Spleen (tissue), 11 donors: ENCODE measurements around the gene CD164L2. TPM values are rescaled to one million over a fixed set of nuclear protein-coding genes. Genes with fewer than 3 reads are reported as not detected.

Experiments used
- DNase-seq: peaks from one replicate; pipeline ENCODE4 v3.0.0-alpha.2; 2020
- H3K27ac ChIP-seq, 8 donors: fragments of 200-600 bp; sonication (generic) in 7 of 8; 1 replicate in 4 of 8; 2 replicates in 4 of 8; pipeline versions ENCODE4 v1.5.0 to v1.8.0; 2016 to 2021; ENCODE audit warnings: inconsistent platforms in 4 of 8, mild to moderate bottlenecking in 4 of 8, moderate library complexity in 1 of 8
- H3K27me3 ChIP-seq, 7 donors: fragments of 200-600 bp; sonication (generic) in 6 of 7; replicated peaks in 1 of 7; 1 replicate in 4 of 7; 2 replicates in 3 of 7; pipeline versions ENCODE4 v1.5.0 to v1.8.0; 2016 to 2021; ENCODE audit warnings: inconsistent platforms in 3 of 7, mild to moderate bottlenecking in 1 of 7
- H3K36me3 ChIP-seq, 6 donors: fragments of 200-600 bp; sonication (generic) in 5 of 6; 1 replicate in 4 of 6; 2 replicates in 2 of 6; pipeline versions ENCODE4 v1.5.0 to v1.8.0; 2016 to 2021; ENCODE audit warnings: inconsistent platforms in 2 of 6
- H3K4me1 ChIP-seq, 6 donors: fragments of 200-600 bp; sonication (generic) in 5 of 6; 1 replicate in 3 of 6; 2 replicates in 3 of 6; pipeline versions ENCODE4 v1.5.0 to v1.8.0; 2016 to 2021; ENCODE audit warnings: inconsistent platforms in 3 of 6
- H3K4me3 ChIP-seq, 8 donors: fragments of 200-600 bp; sonication (generic) in 7 of 8; 1 replicate in 4 of 8; 2 replicates in 4 of 8; pipeline versions ENCODE4 v1.5.0 to v1.8.0; 2016 to 2021; ENCODE audit warnings: inconsistent platforms in 4 of 8, mild to moderate bottlenecking in 4 of 8, moderate library complexity in 2 of 8
- H3K9me3 ChIP-seq, 8 donors: fragments of 200-600 bp; sonication (generic) in 7 of 8; 1 replicate in 4 of 8; 2 replicates in 4 of 8; pipeline versions ENCODE4 v1.5.0 to v1.8.0; 2016 to 2021; ENCODE audit warnings: inconsistent platforms in 4 of 8
- CTCF ChIP-seq, 11 experiments: fragments of 200-600 bp in 7 of 11; fragments of 450-650 bp in 4 of 11; sonication (generic) in 4 of 11; IDR thresholded peaks in 8 of 11; conservative IDR thresholded peaks in 3 of 11; 1 replicate in 7 of 11; 2 replicates in 4 of 11; pipeline versions ENCODE4 v1.4.0 to v1.8.0; 2016 to 2021; ENCODE audit warnings: antibody characterized with exemption in 11 of 11, inconsistent platforms in 4 of 11, mild to moderate bottlenecking in 1 of 11
- POLR2A ChIP-seq, 3 donors: fragments of 450-650 bp; IDR thresholded peaks; one replicate each; pipeline ENCODE4 v1.5.1; 2017; ENCODE audit warnings: antibody characterized with exemption in 3 of 3, mild to moderate bottlenecking in 1 of 3
- POLR2AphosphoS5 ChIP-seq, 3 donors: sonication (generic); formaldehyde crosslinking; IDR thresholded peaks; one replicate each; pipeline ENCODE4 v1.5.1; 2017; ENCODE audit warnings: antibody characterized with exemption in 3 of 3
- WGBS, 5 donors: extraction: QIAGEN DNeasy Blood & Tissue Kit in 3 of 5; methylation state at CpG; one replicate each; pipeline versions ENCODE4 v1.1.5 to v1.1.7; 2013 to 2018; 5-methylcytosine and 5-hydroxymethylcytosine counted together
- intact Hi-C: fragments of 100-400 bp; cut with DNase I; formaldehyde crosslinking; loops from one replicate; pipeline ENCODE4 v1.15.0; 2023; ENCODE audit warnings: low total_unique reads
- polyA plus RNA-seq, 3 donors: library from polyadenylated mRNA; stranded (reverse); fragments of 200-250 nt; gene quantifications; one replicate each; pipeline ENCODE4 v1.2.1, GENCODE V29; 2013
- total RNA-seq, 7 donors: library from RNA; depleted of rRNA in 3 of 7; stranded (reverse); fragments of >200 nt in 3 of 7; fragmentation: NEBNext Ultra II Directional in 4 of 7; extraction: Animal tissue kit (Norgen Biotek cat#: 25700) in 4 of 7; gene quantifications; one replicate each; pipeline versions ENCODE4 v1.1.0 to v1.2.1, GENCODE V29; 2016 to 2021
- donor health status: healthy with polysubstance abuse.
- donor health status: DM: no; HTN: no; CAD: no; lungs with moderate emphysema.
- donor health status: DM: no; HTN: no; CAD: no.
- donor health status: Bipolar disorder and iron deficiency.
- donor health status: healthy.
- donor health status: DM: no; HTN: no; CAD: no.
- donor health status: DM: yes; HTN: yes; CAD: no.

The CD164L2 gene
- total and polyA plus RNA-seq, 10 donors = 0.06 TPM; not detected in 9

- no peaks in the 10 kb centered on the region for H3K9me3 ChIP-seq
- peaks cover 0 to 4% (median 0%) of the 10 kb centered on the region in 7 donors for H3K27me3 ChIP-seq
- no peaks in the 10 kb centered on the region for H3K36me3 ChIP-seq
- no peak overlapping the region for H3K4me3 ChIP-seq
- TF ChIP-seq POLR2A (IDR thresholded peaks at IDR 0.05) = no peak
- no peak for TF ChIP-seq POLR2AphosphoS5 (IDR thresholded peaks at IDR 0.05)
- no peak for TF ChIP-seq CTCF (IDR thresholded peaks at IDR 0.05 in 8 of 11, conservative IDR thresholded peaks at IDR 0.05 in 3 of 11)
- intact Hi-C loops = no loop called here
- 89 to 93% (median 92%) methylated on average over 12 of the region's 12 CpGs for WGBS, 5 donors
- no peak overlapping the region for H3K27ac ChIP-seq
- H3K4me1 ChIP-seq = peaks cover 0 to 28% (median under 1%) of the 10 kb centered on the region in 6 donors
- no peak for DNase-seq
Measured at GRCh38 chr1:27377760-27378495, 5.2 kb downstream of the CD164L2 start.

- intact Hi-C loops = no loop called here
- peak within 1 kb of the TSS in 2 of 8 donors; percentile 10 to 43 for H3K27ac ChIP-seq
- H3K4me1 ChIP-seq = peaks cover 0 to 24% (median 8%) of the 10 kb centered on the region in 6 donors
- WGBS, 5 donors = 59 to 88% (median 81%) methylated on average over 4 of the region's 4 CpGs
- no peaks in the 10 kb centered on the region for H3K27me3 ChIP-seq
- H3K4me3 ChIP-seq = no peak within 1 kb of the TSS
- no peak for DNase-seq
- H3K36me3 ChIP-seq = no peaks in the 10 kb centered on the region
- no peaks in the 10 kb centered on the region for H3K9me3 ChIP-seq
- TF ChIP-seq POLR2AphosphoS5 (IDR thresholded peaks at IDR 0.05) (no peak), POLR2A (IDR thresholded peaks at IDR 0.05) (no peak), CTCF (IDR thresholded peaks at IDR 0.05 in 8 of 11, conservative IDR thresholded peaks at IDR 0.05 in 3 of 11) (no peak)
Measured at GRCh38 chr1:27374362-27375086, 8.6 kb downstream of the CD164L2 start, which contains the start of gene FCN3. TSS of gene FCN3 (minus strand) at chr1:27374824. CDS start at chr1:27374818, 6 bp downstream.

- WGBS, 5 donors = 86 to 94% (median 91%) methylated on average over 7 to 11 of the region's 11 CpGs
- no peak overlapping the region for H3K27ac ChIP-seq
- no peaks in the 10 kb centered on the region for H3K36me3 ChIP-seq
- H3K27me3 ChIP-seq = no peaks in the 10 kb centered on the region
- H3K4me1 ChIP-seq = peaks cover 3 to 39% (median 19%) of the 10 kb centered on the region in 6 donors
- intact Hi-C loops = no loop called here
- no peak for DNase-seq
- no peak for TF ChIP-seq POLR2AphosphoS5 (IDR thresholded peaks at IDR 0.05)
- no peak for TF ChIP-seq POLR2A (IDR thresholded peaks at IDR 0.05)
- peak in 2 of 11 experiments; percentile 12 to 37 for TF ChIP-seq CTCF (IDR thresholded peaks at IDR 0.05 in 8 of 11, conservative IDR thresholded peaks at IDR 0.05 in 3 of 11)
- no peaks in the 10 kb centered on the region for H3K9me3 ChIP-seq
- H3K4me3 ChIP-seq = no peak overlapping the region
Measured at GRCh38 chr1:27372808-27373690, 10.1 kb downstream of the CD164L2 start.
